Gastrocnemius medialis (tissue), 4 donors: ENCODE results near the gene HDAC7.

Experiments used
- CTCF ChIP-seq, 5 experiments: fragments of 450-650 bp in 3 of 5; fragments of 200-600 bp in 2 of 5; sonication (generic) in 2 of 5; IDR thresholded peaks in 4 of 5; conservative IDR thresholded peaks in 1 of 5; 1 replicate in 4 of 5; 2 replicates in 1 of 5; pipeline ENCODE4 v1.5.1; 2016 to 2019; ENCODE audit warnings: antibody characterized with exemption in 5 of 5, mild to moderate bottlenecking in 3 of 5, moderate library complexity in 3 of 5
- POLR2A ChIP-seq, 2 donors: fragments of 450-650 bp; IDR thresholded peaks; one replicate each; pipeline ENCODE4 v1.6.1; 2017; ENCODE audit warnings: antibody characterized with exemption in 2 of 2, mild to moderate bottlenecking in 2 of 2, moderate library complexity in 2 of 2

GRCh38 chr12:47820631-47821345 is 1.1 kb upstream of the HDAC7 start:
- TF ChIP-seq CTCF (IDR thresholded peaks at IDR 0.05 in 4 of 5, conservative IDR thresholded peaks at IDR 0.05 in 1 of 5) (no peak), POLR2A (IDR thresholded peaks at IDR 0.05) (peak; percentile 24 to 44)
